CD4-positive, alpha-beta T cell treated with Interleukin-12 subunit alpha and Interleukin-12 subunit beta, for 1 hour (primary cell): ENCODE results near the gene ERO1A.

Source experiments
- DNase-seq: peaks from one replicate; pipeline ENCODE4 v3.0.0-alpha.2; 2020

ERO1A gene

DNA sequence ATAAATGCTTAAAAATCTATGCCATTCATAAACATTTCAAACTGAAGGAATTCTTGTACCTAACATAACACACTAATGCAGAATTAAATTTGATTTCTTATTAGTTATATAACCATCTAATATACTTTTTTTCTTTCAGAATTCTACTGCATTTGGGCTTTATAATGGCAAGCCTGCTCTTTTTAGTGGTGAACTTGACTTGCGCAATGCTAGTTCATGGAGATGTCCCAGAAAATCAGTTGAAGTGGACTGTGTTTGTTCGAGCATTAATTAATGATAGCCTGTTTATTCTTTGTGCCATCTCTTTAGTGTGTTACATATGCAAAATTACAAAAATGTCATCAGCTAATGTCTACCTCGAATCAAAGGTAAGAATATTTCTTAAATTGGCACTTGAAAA lies 95.4 kb downstream of the ERO1A start:
- DNase-seq: no peak

DNA sequence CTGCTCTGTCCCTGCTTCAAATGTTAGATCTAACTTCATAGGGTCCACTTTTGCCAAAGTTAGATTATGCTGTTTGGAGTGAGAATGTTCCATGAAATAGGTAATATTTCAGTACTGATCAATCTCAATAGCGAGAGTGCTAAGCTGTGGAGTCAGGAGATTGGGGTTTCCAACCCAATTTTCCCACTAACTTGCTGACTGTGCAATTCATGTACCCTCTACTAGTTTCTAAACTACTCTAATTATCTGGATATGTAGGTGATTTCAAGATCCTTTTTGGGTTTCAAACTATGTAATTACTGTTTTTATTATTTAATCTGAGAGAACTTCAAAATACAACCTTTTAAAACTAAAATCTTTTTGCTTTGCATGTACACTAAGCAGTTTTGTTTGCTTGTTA lies 96.8 kb downstream of the ERO1A start:
- no peak for DNase-seq

DNA sequence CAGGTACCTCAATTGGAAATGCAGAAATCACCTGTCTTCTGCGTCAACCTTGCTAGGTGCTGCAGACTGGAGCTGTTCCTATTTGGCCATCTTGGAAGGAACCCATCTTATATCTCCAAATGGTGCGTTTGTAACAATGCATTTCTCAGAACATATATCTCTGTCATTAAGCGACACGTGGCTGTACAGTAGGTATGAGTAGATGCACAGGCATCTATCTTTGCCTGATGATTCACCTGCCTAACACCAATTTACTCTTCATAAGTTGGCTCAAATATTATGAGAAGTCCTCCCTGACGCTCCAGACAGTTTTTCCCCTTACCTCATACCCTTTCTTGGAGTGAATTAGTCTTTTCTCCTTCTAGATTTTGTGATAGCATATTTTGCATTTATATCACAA lies 98.5 kb downstream of the ERO1A start:
- no peak for DNase-seq

DNA sequence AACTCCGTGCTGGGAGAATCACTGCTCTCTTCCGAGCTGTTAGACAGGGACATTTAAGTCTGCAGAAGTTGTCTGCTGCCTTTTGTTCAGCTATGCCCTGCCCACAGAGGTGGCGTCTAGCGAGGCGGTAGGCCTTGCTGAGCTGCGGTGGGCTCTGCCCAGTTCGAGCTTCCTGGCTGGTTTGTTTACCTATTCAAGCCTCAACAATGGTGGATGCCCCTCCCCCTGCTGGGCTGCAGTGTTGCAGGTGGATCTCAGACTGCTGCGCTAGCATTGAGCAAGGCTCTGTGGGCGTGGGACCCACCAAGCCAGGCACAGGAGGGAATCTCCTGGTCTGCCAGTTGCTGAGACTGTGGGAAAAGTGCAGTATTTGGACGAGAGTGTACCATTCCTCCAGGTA lies 99.0 kb downstream of the ERO1A start:
- no peak for DNase-seq

DNA sequence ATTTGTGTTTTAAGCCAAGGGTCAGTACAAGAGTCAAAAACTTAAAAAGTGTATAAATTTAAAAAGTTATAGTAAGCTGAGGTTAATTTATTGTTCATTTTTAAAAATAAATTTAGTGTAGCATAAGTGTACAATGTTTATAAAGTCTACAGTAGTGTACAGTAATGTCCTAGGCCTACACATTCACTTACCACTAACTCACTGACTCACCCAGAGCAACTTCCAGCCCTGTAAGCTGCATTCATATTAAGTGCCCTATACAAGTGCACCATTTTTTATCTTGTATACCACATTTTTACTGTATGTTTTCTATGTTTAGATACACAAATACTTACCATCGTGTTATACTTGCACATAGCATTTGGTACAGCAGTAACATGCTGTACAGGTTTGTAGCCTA lies 105.0 kb downstream of the ERO1A start:
- DNase-seq: no peak
